Measurements from ENCODE around the gene MSI2. TPM values are rescaled to one million over a fixed set of nuclear protein-coding genes. Genes with fewer than 3 reads are reported as not detected.

MSI2 gene
- total RNA-seq, 1 donor from 2014 or later = 22.8 TPM

- no peak for DNase-seq (ENCODE audit: low read depth, low spot score)
Measured at GRCh38 chr17:57518587-57519581, 262.6 kb downstream of the MSI2 start.

- DNase-seq (ENCODE audit: low read depth, low spot score) = no peak
Measured at GRCh38 chr17:57519800-57520199, 263.5 kb downstream of the MSI2 start.

GRCh38 chr17:57521606-57522005 lies 265.3 kb downstream of the MSI2 start:
- DNase-seq (ENCODE audit: low read depth, low spot score) = no peak

- no peak for DNase-seq (ENCODE audit: low read depth, low spot score)
Measured at GRCh38 chr17:57522042-57523005, 266.0 kb downstream of the MSI2 start.

GRCh38 chr17:57523926-57524632 lies 267.8 kb downstream of the MSI2 start:
- DNase-seq (ENCODE audit: low read depth, low spot score) = no peak

GRCh38 chr17:57524839-57525568 lies 268.7 kb downstream of the MSI2 start:
- DNase-seq (ENCODE audit: low read depth, low spot score) = no peak

- DNase-seq (ENCODE audit: low read depth, low spot score) = no peak
Measured at GRCh38 chr17:57527221-57528057, 271.1 kb downstream of the MSI2 start.

- no peak for DNase-seq (ENCODE audit: low read depth, low spot score)
Measured at GRCh38 chr17:57528058-57528451, 271.7 kb downstream of the MSI2 start.

GRCh38 chr17:57530026-57530425 lies 273.7 kb downstream of the MSI2 start:
- no peak for DNase-seq (ENCODE audit: low read depth, low spot score)

GRCh38 chr17:57530508-57530907 lies 274.2 kb downstream of the MSI2 start:
- DNase-seq (ENCODE audit: low read depth, low spot score) = no peak

GRCh38 chr17:57531078-57531477 lies 274.8 kb downstream of the MSI2 start:
- no peak for DNase-seq (ENCODE audit: low read depth, low spot score)

- DNase-seq (ENCODE audit: low read depth, low spot score) = no peak
Measured at GRCh38 chr17:57531648-57532504, 275.6 kb downstream of the MSI2 start.

GRCh38 chr17:57532556-57532955 lies 276.2 kb downstream of the MSI2 start:
- DNase-seq (ENCODE audit: low read depth, low spot score) = no peak

- DNase-seq (ENCODE audit: low read depth, low spot score) = no peak
Measured at GRCh38 chr17:57532966-57533365, 276.6 kb downstream of the MSI2 start.

GRCh38 chr17:57533684-57534305 lies 277.5 kb downstream of the MSI2 start:
- no peak for DNase-seq (ENCODE audit: low read depth, low spot score)

GRCh38 chr17:57534863-57535248 lies 278.5 kb downstream of the MSI2 start:
- no peak for DNase-seq (ENCODE audit: low read depth, low spot score)

- DNase-seq (ENCODE audit: low read depth, low spot score) = no peak
Measured at GRCh38 chr17:57535249-57535966, 279.1 kb downstream of the MSI2 start.

- no peak for DNase-seq (ENCODE audit: low read depth, low spot score)
Measured at GRCh38 chr17:57536289-57536688, 280.0 kb downstream of the MSI2 start.

All from pulmonary artery endothelial cell (primary cell).